Neural crest cell (in vitro differentiated cells): ENCODE measurements around the gene STRN. TPM values are rescaled to one million over a fixed set of nuclear protein-coding genes. Genes with fewer than 3 reads are reported as not detected.
A peak's percentile ranks its signal among the peaks of the same experiment; 100 is the strongest.
"Not testable (repeated sequence)": the region's sequence is repeated elsewhere in the genome, so short reads cannot be mapped to it uniquely, and the experiment has no call there.

Experiments used
- DNase-seq: peaks from one replicate; pipeline ENCODE4 v3.0.0; 2021; ENCODE audit warnings: low read depth, mixed read lengths, low spot score
- H3K27ac Mint-ChIP-seq: one replicate; pipeline ENCODE4 v1.8.0; 2021; ENCODE audit warnings: mild to moderate bottlenecking, mixed read lengths; ENCODE audit not compliant: unreplicated experiment
- H3K27me3 Mint-ChIP-seq: 2 replicates; pipeline ENCODE4 v1.8.0; 2021; ENCODE audit warnings: low read depth, mild to moderate bottlenecking, mixed read lengths
- H3K36me3 Mint-ChIP-seq: 2 replicates; pipeline ENCODE4 v1.8.0; 2021; ENCODE audit warnings: low read depth, mild to moderate bottlenecking, mixed read lengths
- H3K4me1 Mint-ChIP-seq: 2 replicates; pipeline ENCODE4 v1.8.0; 2021; ENCODE audit warnings: mixed read lengths
- H3K4me3 Mint-ChIP-seq: one replicate; pipeline ENCODE4 v1.8.0; 2021; ENCODE audit warnings: mild to moderate bottlenecking, mixed read lengths
- H3K9me3 Mint-ChIP-seq: 2 replicates; pipeline ENCODE4 v1.8.0; 2021; ENCODE audit warnings: mixed read lengths
- CTCF ChIP-seq: fragments of 200-600 bp; sonication (generic); conservative IDR thresholded peaks from 2 replicates; pipeline ENCODE4 v1.5.0; 2021; ENCODE audit warnings: antibody characterized with exemption, mild to moderate bottlenecking
- total RNA-seq: library from RNA; stranded (reverse); gene quantifications from 2 replicates; pipeline ENCODE4 v1.2.1, GENCODE V29; 2021

Gene STRN
- total RNA-seq, 1 donor from 2014 or later = 27.2 TPM

- H3K4me3 Mint-ChIP-seq = no peak overlapping the region
- H3K27ac Mint-ChIP-seq = no peak overlapping the region
- H3K27me3 Mint-ChIP-seq = no peaks in the 10 kb centered on the region
These were observed 76.5 kb downstream of the STRN start for GRCh38 chr2:36889795-36890194.

GRCh38 chr2:36887095-36887494 is 79.2 kb downstream of the STRN start:
- DNase-seq, H3K4me3 Mint-ChIP-seq: not testable (repeated sequence)

More at GRCh38 chr2:36889795-36890194, 76.5 kb downstream of the STRN start:
- no peaks in the 10 kb centered on the region for H3K9me3 Mint-ChIP-seq
- no peaks in the 10 kb centered on the region for H3K4me1 Mint-ChIP-seq
- H3K36me3 Mint-ChIP-seq = no peaks in the 10 kb centered on the region
- DNase-seq = no peak
- TF ChIP-seq CTCF = no peak

GRCh38 chr2:36886664-36887063 is 79.7 kb downstream of the STRN start:
- H3K27me3 Mint-ChIP-seq = no peaks in the 10 kb centered on the region
- no peaks in the 10 kb centered on the region for H3K4me1 Mint-ChIP-seq
- no peak overlapping the region for H3K4me3 Mint-ChIP-seq
- H3K27ac Mint-ChIP-seq = no peak overlapping the region
- no peak for TF ChIP-seq CTCF
- no peaks in the 10 kb centered on the region for H3K9me3 Mint-ChIP-seq
- DNase-seq = no peak
- H3K36me3 Mint-ChIP-seq = no peaks in the 10 kb centered on the region

More at GRCh38 chr2:36887095-36887494, 79.2 kb downstream of the STRN start:
- H3K36me3 Mint-ChIP-seq, H3K4me1 Mint-ChIP-seq, H3K9me3 Mint-ChIP-seq, H3K27ac Mint-ChIP-seq, H3K27me3 Mint-ChIP-seq: not testable (repeated sequence)

GRCh38 chr2:36885605-36886004 is 80.7 kb downstream of the STRN start:
- no peak overlapping the region for H3K4me3 Mint-ChIP-seq
- no peaks in the 10 kb centered on the region for H3K27me3 Mint-ChIP-seq
- H3K27ac Mint-ChIP-seq = no peak overlapping the region

GRCh38 chr2:36882532-36882931 is 83.8 kb downstream of the STRN start:
- TF ChIP-seq CTCF = no peak
- Mint-ChIP-seq H3K27me3 (no peaks in the 10 kb centered on the region), H3K36me3 (peaks cover 4% of the 10 kb centered on the region), H3K4me3 (no peak overlapping the region), H3K9me3 (no peaks in the 10 kb centered on the region), H3K4me1 (no peaks in the 10 kb centered on the region), H3K27ac (peak overlapping the region; percentile 71)
- DNase-seq = no peak

More at GRCh38 chr2:36885605-36886004, 80.7 kb downstream of the STRN start:
- Mint-ChIP-seq H3K9me3 (no peaks in the 10 kb centered on the region), H3K36me3 (no peaks in the 10 kb centered on the region), H3K4me1 (no peaks in the 10 kb centered on the region)
- no peak for DNase-seq
- TF ChIP-seq CTCF = no peak

GRCh38 chr2:36881816-36882215 is 84.5 kb downstream of the STRN start:
- Mint-ChIP-seq H3K27ac (no peak overlapping the region), H3K4me3 (no peak overlapping the region), H3K27me3 (no peaks in the 10 kb centered on the region), H3K9me3 (no peaks in the 10 kb centered on the region), H3K36me3 (peaks cover 7% of the 10 kb centered on the region), H3K4me1 (no peaks in the 10 kb centered on the region)
- TF ChIP-seq CTCF = no peak
- no peak for DNase-seq
